HL-60/S4 (cell line): ENCODE measurements around the gene HSPA1A.
"Not testable (repeated sequence)": the region's sequence is repeated elsewhere in the genome, so short reads cannot be mapped to it uniquely, and the experiment has no call there.

Experiments
- in situ Hi-C: fragments of 300-500 bp; cut with MboI; formaldehyde crosslinking; loops from 2 replicates; pipeline ENCODE4 v1.14.3; 2022; ENCODE audit warnings: low sequenced_read_pairs

HSPA1A gene

DNA sequence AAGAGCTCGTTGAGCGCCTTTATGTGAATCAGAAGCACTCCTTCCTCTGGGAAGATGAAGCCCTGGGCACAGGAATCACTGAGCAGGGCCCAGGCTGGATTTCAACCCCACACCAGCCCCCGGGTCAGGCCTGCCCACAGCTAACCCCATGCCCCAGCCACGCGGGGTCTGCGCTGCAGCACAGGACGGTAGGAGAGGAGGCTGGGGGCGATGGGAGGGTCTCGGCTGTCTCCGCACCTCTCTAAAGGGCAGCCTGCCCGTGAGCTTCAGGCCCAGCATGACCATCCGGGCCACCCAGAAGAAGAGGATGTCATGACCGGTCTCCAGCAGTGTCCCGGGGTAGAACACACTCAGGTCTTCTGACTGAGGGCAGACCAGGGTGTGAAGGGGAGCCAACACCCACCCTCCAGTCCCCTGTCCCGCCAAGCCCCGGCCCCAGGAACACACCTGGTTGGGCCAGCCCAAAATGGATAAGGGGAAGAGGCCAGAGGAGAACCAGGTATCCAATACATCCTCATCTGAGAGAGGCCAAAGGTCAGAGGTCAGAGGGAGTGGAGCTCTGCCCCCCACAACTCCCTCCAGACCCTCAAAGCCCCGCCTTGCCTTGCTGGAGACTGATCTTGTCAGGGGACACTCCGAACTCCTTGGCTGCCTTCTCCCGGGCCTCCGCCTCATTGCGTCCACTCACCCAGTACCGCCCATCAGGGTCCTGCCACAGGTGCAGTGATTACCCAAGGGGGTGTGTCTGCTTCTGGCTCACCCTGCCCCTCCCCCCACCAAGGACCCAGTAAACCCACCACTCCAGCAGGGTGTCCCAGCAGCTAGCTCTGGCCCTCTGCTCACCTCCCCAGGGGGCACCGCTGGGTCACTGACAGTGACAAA is 33.9 kb upstream of the HSPA1A start:
- in situ Hi-C loops: no loop called here

DNA sequence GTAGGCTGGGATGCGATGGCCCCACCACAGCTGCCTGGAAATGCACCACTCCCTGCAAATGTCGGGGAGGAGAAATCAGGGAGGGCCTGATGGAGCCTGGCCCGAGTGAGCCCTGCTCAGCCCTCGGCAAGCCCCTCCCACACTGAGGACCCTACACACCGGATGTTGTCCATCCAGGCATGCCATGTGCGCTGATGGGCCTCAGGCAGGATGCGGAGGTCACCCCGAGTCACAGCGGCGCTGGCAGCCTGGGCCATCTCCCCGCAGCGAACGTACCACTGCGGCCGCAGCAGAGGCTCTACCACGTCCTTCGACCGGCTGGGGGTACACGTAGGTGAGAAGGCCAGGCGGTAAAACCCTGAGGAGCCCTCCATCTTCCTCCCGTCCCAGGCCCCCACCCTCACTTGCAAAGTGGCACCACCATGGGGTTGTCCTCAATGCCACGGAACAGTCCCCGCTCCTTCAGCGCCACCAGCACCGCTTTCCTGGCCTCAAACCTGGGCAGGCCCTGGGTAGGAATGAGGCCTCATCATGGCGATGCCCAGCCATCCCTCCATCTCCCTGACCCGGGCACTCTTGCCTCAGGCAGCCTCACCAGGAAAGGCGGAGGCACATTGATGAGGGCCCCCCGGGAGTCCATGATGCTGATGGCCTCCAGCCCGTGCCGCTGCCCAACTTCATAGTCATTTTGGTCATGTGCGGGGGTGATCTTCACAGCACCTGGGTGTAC is 33.1 kb upstream of the HSPA1A start:
- in situ Hi-C loops: no loop called here

DNA sequence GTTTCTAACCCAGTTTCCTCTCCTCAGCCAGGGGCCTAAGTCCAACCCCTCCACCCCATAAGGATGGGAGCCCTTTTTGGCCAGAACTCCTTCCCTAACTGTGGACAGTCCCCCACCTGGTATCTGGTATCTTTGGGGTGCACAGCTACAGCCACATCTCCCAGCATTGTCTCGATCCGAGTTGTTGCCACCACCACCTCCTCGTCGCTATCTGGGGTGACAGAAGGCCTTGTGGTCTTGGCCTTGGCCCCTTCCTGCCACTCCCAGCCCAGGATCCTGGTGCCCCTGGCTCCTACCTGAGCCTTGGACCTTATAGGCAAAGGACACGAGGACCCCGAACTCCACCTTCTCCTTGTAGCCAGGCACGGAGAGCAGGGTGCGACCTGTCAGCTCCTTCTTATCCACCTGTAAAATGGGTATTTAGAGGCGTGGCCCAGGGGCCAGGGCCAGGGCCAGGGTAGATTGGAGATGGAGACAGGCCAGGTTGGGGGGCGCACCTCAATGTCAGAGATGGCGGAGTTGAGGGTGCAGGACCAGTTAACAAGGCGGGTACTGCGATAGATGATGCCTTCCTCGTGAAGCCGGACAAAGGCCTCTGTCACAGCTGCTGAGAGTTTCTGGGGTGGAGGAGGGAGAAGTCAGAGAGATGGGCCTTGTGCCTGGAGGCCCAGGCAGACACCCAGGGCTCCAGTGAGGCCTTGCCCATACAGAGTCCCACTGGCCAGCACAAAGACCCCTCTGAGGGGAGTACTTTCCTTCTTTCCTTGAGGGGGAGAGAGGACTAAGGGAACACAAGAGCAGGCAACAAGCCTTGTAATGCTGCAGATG is 31.0 kb upstream of the HSPA1A start:
- in situ Hi-C loops: no loop called here

DNA sequence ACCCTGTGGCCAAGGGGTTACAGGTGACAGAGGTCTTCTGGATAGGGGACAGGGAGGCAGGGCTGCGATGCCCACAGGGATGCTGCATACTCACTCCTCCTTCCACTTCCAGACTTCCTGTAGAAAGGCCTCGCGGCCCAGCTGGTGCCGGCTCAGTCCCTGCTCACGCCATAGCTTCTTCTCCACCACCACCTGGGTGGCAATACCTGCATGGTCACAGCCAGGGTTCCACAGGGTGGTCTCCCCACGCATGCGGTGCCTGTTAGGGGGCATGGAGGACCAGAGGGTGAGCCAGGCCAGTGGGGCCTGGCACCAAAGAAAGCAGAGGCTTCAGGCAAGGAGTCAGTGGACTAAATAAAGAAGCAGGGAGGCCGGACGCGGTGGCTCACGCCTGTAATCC is 29.9 kb upstream of the HSPA1A start:
- in situ Hi-C loops: no loop called here

DNA sequence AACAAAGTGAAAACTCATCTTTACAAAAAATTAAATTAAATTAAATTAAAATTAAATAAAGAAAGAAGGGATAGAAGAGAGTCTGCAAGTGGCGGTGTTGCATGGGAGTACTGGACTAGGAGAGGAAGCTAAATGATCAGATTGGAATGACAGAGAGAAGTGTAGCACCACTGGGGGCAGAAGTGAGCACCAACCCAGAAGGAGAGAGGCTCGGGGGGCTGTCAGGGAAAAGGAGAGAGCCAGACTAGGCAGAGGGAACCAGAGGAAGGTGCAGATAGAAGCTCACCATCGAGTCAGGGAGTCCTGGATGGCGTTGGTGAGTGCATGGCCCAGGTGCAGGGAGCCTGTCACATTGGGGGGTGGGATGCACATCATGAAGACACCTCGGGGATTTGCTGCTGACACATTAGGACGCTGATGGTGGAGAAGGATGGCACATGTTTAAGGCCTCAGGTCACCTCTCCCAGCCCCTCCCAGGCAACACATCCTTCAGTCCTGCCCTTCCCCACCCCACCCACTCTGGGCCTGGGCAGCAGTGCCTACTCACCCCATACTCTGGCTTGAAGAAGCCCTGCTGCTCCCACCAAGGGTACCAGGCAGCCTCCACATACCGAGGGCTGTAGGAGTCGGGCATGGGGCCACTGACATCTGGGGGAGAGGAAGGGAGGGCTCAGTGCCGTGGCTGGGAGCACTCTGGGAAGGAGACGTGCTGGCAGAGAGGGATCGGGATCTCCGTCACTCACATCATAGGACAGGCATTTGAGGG is 23.8 kb upstream of the HSPA1A start:
- in situ Hi-C loops: no loop called here

DNA sequence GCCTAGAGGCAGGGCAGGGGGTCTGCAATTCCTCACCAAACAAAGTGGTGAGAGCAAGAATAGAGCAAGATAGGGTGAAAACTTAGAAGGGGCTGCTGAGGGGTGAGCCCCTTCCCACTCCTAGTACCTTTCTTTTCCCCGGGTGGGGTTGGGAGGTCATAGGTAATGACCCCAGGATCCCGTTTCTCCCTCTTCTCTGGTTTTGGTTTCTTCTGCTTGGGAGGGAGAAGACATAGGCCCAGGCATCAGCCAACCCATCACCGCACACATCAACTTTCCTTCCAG is 23.3 kb upstream of the HSPA1A start:
- in situ Hi-C loops: no loop called here

DNA sequence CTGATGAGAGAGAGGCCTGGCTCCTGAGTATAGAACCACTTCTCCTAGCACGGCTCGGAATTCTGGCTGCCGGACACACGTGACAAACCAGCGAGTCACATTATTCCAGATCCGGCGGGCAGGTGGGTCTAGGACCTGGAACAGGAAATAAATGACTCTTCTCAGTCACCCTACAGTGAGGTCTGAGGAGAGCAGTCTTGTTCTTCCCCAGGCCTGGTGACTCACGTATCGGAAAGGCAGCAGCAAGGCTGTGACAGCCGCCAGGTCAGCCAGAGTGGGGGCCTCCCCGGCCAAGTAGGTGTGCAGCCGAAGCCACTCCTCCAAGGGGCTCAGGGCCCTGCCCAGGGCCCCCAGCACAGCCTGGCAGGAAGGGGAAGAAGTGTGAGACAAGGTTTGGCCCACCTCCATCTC is 22.6 kb upstream of the HSPA1A start:
- in situ Hi-C loops: no loop called here

DNA sequence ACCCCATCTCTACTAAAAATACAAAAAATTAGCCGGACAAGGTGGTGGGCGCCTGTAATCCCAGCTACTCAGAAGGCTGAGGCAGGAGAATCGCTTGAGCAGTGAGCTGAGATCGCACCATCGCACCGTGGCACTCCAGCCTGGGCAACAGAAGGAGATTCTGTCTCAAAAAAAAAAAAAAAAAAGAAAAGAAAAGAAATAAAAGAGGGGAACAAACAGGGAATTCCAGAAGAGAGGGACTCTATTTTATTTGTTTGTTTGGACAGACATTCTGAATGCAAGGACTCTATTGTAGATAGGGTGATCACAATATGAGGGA is 21.5 kb upstream of the HSPA1A start:
- in situ Hi-C loops: not testable (repeated sequence)

DNA sequence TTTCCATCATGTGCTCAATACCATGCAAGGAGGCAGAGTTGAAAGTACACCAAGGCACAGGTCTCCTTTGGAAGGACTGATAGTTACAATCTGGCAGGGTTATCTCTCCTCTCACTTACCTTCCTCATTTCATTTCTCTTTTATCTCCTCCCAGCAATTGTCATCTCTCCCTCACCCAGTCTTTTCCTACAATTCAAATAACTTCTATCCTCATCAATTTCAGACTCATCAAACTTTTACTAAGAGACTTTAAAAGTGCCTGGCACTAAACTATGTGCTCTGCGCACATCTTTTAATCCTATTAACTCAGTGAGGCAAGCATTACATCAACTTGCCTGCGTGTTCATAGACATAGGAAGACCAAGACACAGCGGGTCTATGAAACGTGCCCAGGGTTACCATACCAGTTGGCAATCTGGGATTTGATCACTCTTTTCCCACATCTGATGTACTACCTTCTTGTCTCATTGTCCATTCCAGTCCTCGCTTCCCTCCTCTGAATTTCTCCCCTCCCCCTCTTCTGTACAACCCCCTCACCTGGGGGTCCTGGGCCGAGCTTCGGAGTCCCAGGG is 21.0 kb upstream of the HSPA1A start:
- in situ Hi-C loops: no loop called here

DNA sequence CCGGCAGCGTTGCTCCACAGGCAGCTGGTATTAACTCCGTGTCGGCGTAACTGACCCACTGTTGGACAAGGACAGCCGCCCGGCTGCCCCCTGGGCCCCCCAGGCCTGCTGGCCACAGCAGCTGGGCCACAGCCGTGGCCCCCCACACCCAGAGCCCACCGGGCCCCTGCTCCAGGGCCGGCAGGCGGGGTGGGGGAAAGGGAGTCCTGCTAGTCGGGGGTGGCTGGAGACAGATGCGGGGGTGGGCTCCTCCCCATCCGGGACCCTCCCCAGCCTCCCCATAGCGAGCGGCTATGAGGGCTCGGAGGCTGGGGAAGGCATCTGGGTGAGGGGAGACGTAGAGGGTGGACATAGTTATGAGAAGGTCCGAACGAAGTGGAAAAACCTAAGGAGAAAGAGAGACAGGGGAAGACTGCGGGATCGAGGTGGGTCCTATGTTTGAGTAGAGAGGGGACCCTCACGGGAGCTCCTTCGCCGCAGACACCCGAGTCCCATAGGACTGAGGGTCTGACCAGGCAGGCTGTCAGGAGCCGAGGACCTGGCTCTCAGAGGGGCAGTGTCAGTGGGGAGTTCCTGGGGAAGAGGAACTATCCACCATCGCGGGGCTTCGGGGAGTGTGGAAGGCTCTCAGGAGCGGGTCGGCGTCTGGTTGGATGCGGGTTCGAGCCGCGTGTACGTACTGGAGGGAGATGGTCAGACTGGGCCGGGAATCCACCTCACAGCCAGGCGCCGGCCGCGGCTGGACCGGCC is 20.3 kb upstream of the HSPA1A start:
- in situ Hi-C loops: no loop called here

DNA sequence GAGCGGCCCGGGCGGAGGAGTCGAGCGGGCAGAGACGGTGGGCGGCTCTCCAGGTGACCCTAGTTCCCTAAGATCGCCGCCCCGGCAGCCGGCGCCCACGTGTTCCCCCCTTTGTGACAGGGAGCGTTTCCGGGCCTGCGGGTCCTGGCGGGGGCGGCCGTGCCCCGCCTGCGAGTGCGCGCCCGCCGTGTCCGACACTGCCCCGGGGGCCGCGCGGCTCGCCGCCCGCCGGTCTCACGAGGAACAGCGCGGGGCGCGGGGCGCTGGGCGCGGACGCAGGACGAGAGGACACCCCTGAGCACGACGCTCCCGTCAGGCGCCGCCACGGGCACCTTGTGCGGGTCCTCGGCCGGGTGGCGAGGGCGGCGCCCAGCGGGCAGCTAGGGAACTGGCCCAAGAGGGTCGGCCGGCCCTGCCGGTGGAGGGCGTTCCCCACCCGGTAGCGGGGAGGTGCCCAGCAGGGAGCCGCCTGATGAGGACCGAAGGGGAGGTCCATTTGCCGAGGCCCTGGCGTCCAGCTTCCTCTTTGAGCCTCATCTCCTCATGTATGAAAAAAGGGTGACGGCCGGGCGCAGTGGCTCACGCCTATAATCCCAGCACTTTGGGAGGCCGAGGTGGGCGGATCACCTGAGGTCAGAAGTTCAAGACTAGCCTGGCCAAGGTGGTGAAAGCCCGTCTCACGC is 19.6 kb upstream of the HSPA1A start, which contains the start of gene VARS1:
Gene VARS1, minus strand, starts transcription at position 137 of the 683 bp plus-strand sequence. CDS start 535 bp downstream, outside the sequence.
- in situ Hi-C loops: no loop called here

DNA sequence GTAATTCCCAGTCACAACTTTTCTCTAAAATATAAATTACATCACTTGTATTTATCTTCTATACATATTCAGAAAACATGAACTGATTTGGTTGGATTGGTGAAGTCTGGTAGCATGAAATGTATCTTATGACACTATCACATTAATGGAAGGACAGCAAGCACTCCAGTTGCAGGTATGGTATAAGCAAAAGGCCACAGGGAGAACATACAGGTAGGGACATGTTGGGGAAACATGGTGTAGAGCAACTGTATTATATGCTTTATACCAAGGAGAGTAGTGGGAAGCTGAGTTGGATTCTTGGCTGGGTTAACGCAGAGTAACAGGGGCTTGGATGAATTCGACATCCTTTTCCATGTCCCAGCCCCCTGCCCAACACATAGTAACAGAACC is 18.4 kb upstream of the HSPA1A start:
- in situ Hi-C loops: no loop called here

DNA sequence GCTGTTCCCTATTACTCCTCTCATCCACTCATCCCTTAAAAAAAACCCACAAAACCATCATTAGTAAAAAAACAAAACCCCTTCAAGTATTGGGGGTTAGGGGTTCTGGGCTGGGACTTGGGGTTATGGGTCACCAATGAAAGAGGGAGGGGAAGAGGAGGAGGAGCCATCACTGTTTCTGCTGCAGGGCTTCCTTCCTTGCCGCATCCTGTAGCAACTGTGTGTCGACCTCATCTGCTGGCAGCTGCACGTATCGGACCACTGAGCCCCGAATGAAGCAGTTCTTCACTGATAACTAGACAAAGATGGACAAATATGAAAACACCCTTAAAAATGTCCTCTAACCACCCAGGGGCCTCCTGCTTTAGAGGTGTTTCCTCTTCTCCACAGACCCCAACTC is 17.8 kb upstream of the HSPA1A start:
- in situ Hi-C loops: no loop called here

DNA sequence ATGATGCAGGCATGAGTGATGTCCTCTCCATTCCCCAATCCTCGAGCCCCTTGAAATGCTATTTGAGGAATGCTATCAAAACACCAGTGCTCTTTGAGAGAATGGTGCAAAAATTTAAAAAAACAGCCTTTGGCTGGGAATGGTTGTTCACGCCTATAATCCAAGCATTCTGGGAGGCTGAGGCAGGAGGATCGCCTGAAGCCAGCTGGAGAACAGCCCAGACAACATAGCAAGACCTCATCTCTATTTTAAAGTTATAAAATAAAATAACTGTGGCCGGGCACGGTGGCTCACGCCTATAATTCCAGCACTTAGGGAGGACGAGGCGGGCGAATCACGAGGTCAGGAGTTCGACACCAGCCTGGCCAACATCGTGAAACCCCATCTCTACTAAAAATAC is 15.6 kb upstream of the HSPA1A start:
- in situ Hi-C loops: no loop called here

DNA sequence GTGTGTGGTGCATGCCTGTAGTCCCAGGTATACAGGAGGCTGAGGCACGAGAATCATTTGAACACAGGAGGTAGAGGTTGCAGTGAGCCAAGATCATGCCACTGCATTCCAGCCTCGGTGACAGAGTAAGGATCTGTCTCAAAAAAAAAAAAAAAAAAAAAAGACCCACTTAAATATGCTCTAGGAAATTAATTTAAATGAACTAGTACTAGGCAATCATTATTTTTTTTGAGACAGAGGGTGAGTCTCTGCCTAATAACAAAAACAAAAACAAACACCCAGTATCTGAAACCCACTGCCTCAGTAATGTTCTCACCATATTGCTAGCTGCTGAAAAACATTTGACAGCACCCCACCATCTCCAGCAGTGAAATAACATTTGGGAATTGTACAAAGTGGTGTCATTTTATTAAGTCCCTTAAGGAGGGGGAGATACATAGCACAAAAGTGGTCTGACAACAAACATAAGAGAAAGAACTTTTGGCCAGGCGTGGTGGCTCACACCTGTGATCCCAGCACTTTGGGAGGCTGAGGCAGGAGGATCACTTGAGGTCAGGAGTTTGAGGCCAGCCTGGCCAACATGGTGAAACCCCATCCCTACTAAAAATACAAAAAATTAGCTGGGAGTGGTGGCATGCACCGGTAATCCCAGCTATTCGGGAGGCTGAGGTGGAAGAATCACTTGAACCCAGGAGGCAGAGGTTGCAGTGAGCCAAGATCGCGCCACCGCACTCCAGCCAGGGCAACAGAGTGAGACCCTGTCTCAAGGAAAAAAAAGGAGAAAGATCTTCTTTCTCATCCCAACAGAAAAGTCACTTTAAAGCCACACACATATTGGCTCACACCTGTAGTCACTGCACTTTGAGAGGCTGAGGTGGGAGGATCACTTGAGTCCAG is 14.1 kb upstream of the HSPA1A start:
- in situ Hi-C loops: not testable (repeated sequence)

DNA sequence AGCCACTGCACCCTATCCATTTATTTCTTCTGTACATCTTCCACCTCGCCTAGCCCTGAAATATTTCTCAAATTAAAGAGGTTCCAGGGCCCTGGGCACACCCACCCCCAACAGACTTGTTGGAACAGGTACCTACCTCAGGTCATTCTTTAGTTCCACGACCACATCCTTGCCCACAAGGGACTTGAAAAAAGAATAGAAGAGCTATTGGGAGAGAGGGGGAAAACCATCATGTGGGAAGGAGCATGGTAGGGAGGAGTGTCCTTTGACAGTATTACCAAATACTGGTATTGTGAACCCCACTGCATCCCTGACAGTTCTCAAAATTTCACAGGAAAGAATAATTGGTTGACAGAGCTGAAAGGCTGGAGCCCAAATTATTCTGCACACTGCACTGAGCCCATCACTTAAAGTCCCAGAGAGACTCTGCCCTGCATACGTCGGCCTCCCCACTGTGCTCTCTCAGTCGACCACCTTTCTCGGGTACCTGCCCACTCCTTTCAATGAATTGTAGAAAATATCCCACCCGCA is 9.3 kb upstream of the HSPA1A start:
- in situ Hi-C loops: no loop called here

DNA sequence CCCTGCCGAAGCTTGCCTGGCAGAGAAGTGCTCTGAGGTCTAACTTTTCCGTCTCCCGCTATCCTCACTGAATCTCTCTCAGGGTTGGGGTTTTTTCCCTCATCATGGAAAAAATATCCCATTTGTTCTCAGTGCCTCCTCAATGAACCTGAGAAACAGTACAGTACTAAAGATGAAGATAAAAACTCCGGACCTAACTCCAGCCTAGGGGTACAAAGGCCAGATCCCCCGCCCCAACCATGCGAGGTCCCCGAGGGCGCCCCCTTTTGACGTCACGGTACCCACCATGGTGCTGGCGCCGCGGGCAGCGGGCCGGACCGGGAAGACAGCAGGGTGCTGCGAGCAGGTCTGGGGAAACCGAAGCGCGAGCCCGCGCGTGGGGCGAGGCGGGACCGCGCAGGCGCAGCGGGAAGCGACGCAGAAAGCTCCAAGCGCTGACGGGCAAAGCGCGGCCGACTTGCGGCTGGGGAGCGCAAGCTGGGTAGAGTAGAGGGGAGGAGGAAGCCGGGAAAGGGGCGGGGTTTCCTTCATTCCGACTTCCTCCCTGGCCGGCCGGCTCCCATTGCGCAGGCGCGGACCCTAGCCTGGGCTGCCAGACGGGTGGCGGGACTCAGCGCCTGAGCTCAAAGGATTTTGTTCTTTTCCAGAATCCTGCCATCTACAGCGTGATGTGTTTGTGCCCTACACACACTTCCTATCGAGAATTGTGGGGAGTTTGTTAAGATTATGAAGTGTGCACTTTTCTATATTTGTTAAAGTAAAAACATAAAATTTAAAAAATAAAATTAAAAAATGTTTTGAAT is 8.7 kb upstream of the HSPA1A start, which contains the start of gene LSM2:
Gene LSM2, minus strand, starts transcription at position 497 of the 803 bp plus-strand sequence. Its CDS starts 209 bp downstream, at position 288.
- in situ Hi-C loops: no loop called here
